HG02981 (cell line): ENCODE measurements around the gene SLC2A14.

Experiments used
- ATAC-seq: cut with Tn5 transposase; IDR thresholded peaks from one replicate; pipeline ENCODE4 v1.9.1; 2021; ENCODE audit warnings: mild to moderate bottlenecking, moderate library complexity; ENCODE audit not compliant: unreplicated experiment

SLC2A14 gene

GRCh38 chr12:7782055-7782454, 90.7 kb downstream of the SLC2A14 start:
- ATAC-seq: no peak

GRCh38 chr12:7781274-7781673, 91.4 kb downstream of the SLC2A14 start:
- ATAC-seq: no peak

- ATAC-seq: no peak
These were observed 102.7 kb downstream of the SLC2A14 start for GRCh38 chr12:7769999-7770398.
